HG03060 (cell line): ENCODE measurements around the gene CDO1.

Experiments used
- ATAC-seq: cut with Tn5 transposase; IDR thresholded peaks from one replicate; pipeline ENCODE4 v1.9.1; 2021; ENCODE audit warnings: low read depth, moderate number of reproducible peaks; ENCODE audit not compliant: unreplicated experiment

The CDO1 gene

DNA sequence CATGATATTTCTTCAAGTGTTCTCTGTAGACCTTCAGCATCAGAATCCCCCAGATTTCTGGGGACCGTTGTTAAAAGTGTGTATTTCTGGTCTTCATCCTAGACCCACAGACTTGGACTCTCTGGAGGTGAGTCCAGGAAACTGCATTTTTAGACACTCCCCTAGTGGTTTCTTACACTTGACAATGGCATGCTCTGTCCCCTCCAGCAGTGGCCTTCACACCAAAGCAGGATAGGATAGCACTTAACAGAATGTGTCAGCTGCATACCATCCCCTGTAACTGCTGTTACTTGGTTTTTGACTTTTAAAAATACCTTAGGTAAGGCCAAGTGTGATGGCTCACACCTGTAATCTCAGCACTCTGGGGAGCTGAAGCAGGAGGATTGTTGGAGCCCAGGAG is 20.8 kb downstream of the CDO1 start:
- no peak for ATAC-seq

DNA sequence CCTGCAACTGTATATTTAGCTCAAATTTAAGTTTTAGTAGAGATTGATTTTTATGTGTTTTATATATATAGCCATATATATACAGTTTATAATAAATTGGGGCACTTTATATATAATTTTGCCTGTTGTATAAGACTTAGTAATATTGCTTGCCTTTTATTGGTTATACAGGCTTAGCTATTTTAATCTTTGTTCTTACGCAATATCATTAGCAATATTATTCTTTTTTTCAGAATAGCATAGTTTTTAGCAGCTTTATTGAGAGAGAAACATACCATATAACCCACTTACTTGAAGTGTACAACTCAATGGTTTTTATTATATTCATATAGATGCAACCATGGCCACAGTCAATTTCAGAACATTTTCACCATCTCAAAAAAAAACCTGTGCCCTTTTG is 28.0 kb downstream of the CDO1 start:
- no peak for ATAC-seq

DNA sequence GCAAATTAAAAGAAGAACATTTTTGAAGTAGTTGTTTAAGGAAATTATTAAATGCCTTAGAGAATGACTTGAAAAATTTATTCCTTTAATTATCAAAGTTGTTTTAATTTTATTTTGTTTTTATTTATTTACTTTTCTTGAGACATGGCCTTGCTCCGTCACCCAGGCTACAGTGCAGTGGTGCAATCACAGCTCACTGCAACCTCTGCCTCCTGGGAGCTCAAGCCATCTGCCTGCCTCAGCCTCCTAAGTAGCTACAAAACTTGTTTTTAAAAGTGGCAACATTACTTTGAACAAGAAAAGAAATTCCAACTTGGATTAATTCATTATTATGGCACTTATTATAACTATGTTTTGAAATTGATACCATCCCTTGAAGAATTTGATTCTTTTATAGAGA is 29.0 kb downstream of the CDO1 start:
- ATAC-seq, result no peak

DNA sequence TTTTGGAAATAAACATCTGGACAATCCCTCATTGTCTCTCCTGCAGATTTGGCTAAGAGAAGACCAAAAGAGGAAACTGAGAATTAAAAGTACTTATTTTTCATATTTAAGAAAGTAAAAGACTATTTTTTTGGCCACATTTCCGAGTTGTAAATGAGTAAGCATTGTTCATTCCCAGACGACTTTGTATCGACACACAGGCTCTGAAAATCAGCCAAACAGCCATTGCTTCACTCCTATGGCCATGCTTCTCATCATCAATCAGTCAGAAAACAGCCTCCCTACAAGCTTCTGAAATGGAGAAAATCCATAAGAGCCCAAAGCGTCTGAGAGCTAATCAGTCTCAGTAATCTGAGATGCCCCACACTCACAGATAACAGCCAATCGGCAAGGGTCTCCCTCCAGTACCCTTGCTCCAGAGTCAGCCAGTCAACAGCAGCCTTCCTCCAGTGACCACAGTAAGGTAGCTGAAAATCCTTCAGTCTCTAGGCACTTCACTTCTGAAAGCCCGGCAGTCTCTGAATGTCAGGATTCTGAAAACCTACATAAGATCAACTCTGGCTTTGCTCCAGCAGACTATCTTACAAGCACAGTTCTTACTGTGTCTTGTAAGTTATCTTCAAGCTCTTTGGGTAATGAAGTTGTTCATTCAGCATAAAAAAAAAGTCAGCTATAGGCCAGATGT is 30.9 kb downstream of the CDO1 start:
- no peak for ATAC-seq

DNA sequence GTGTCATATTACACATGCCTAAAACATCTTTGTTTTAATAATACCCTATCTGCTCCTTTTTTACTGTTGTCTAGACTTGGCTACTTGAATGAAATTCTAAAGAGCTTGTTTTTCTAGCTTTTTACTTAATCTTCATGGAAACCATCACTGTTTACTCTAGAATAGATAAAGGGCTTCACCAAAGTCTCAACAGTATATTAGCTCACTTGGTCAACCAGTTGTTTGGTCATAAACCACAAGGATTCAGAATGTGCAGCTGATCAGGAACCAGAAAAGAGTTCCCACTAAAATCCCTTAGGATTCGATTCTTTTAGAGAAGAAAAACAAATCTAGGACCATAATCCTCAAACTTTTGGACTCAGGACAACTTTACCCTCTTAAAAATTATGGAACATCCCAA is 38.0 kb downstream of the CDO1 start:
- ATAC-seq, result no peak

DNA sequence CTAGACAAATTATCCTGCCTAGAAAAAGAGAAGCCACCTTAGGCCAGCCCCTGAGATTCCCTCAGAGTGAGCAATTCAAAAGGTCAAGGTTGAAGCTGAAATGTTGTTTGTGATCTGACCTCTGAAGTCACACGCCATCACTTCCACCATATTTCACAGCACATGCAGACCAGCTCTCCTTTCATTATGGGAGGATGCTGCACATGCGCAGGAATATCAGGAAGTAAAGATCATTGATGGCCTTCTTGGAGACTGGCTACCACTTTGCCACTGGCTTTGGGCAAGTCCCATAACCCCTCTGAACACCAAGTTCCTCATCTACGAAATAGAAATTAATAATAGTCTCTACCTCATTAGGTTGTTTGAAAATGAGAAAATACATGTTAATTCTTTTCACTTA is 39.5 kb downstream of the CDO1 start:
- ATAC-seq, result no peak

DNA sequence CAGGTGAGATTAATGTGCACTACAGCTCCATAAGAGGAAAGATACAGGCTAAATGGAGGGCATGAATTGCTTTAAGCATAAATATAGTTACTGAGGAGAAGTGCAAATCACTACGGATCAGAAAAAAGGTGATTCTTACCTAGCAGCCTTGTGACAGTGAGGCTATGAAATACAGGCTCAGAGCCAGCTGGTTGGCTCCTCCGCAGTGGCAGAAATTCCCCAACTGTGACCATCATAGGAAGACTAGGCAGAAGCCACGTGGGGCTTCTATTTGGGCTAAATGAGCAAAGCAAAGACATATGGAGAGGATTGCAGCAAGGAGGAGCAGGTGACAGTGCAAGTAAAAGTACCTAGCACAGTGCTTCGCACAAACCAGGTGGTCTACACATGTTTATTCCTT is 40.5 kb downstream of the CDO1 start:
- ATAC-seq, result no peak

DNA sequence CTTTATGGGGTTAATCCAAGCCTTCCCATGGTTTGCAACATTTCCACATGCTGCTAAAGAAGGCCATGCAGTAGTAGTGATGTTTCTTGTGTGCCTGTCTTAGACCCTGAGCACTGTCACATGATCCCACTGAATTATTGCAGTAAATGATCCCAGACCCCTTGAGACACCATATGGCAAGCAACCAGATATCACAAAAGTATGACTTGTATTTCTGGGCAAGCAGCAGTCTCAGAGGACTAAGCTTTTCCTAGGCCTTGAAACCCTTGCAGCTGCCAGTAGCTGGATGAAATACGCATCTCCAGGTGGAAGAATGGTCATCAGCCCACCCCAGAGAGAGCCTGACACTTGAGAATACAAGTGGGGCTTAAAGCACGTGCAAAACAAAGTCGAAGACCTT is 41.8 kb downstream of the CDO1 start:
- no peak for ATAC-seq

DNA sequence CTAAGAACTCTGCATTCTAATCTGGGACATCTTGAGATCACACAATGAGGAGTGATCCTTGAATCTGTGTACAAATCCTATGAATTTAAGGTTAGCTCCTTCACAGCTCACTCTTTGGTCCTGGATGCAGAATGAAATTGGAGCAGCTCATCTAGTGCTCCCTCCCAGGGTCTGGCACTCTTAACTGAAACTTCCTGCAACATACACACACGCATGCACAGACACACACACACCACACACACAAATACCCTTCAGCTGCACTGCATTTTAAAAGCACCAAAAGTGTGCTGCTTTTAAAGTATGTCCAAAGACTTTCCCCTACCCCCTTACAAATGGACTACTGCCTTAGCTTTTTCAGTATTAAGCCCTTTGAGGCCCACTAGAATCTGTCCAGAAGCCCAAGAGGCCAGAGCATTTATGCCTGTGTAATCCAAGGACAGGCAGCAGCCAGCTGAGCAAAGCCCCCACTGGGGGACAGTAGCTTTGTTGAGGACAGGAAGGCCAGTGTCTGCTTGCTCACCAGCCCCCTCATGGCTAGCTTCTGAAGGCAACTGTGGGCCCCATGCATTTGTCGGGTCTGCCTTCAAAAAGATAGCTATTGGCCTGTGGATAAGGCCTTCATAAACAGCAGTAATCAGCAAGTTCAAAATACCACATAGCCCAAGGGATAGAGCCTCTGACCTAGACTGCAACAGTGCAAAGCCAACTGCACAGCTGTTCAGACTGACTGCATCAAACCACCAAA is 43.6 kb downstream of the CDO1 start:
- no peak for ATAC-seq

DNA sequence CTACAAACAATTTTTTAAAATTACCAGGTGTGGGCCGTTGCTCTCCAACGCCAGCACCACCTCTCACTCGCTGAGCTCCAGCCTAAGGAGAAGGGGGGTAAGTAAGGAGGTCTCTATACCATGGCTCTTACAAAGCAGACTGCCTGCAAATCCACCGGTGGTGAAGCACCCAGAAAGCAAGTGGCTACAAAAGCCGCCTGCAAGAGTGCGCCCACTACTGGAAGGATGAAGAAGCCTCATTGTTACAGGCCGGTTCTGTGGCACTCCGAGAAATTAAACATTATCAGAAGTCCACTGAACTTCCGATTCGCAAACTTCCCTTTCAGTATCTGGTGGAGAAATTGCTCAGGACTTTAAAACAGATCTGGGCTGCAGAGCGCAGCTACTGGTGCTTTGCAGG is 46.0 kb downstream of the CDO1 start:
- no peak for ATAC-seq

DNA sequence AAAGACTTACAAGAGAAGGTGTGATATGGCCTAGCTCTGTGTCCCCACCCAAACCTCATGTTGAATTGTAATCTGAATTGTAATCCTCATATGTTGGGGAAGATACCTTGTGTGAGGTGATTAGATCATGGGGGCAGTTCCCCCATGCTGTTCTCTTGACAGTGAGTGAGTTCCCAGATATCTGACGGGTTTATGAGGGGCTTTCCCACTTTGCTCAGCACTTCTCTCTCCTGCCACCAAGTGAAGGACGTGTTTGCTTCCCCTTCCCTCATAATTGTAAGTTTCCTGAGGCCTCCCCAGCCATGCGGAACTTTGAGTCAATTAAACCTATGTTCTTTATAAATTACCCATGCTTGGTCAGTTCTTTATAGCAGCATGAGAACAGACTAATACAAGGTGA is 49.0 kb downstream of the CDO1 start:
- no peak for ATAC-seq

DNA sequence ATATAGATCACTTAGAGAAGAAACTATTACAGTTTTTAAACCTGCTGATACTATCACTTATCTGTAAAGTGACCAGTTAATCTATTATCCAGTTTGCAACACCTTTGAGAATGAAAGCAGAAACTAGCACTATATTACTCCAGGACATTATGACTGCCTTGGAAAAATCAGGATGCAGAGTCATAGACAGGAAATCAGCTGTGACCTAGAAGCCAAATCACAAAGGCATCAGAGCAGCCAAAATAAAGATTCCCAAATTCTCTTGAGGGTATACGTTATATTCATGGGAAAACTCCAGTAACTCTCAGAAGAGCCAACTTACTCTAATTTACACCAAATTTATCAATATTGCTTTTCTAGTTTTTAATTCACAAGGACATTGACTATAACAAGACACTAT is 49.9 kb downstream of the CDO1 start:
- ATAC-seq, result no peak

DNA sequence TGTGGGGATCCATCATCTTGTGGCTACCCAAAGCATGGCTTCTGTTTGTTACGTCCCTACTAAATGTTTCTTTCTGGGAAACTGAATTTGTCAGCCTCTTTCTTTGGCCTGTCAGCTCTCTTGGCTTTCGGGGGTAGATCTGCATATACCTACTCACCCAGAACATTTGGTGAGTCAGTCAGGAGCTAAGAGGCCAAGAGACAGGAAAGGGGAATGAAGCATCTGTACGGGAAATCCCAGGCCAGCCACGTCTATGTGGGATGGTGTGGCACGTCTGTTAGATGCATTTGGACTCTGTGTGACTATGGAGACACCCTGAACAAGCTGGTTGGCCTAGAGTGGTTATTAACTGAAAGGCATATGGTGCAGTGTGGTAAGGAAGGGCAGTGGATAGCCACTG is 58.1 kb downstream of the CDO1 start:
- no peak for ATAC-seq

DNA sequence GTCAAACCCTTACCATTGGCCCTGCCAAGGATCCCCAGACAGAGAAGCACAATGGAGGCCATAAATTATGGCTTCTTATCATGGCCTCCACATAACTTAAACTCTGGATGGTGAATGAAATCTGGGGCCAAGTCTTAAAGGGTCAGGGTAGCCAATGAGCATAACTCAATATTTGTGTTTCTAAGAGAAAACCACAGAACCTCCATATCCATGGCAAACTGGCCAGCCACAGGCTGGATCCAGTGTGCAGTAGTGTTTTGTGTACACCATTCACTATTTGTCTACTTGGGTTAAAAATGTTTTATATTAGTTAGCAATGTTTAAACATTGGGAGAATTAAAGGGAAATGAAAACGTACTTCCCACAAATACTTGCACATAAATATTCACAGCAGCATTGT is 60.8 kb downstream of the CDO1 start:
- no peak for ATAC-seq
